WTC11 (cell line): Measurements from ENCODE around the gene SERPINB1. TPM values are rescaled to one million over a fixed set of nuclear protein-coding genes. Genes with fewer than 3 reads are reported as not detected.

Experiments used
- ATAC-seq: fragments of 200-7000 bp; cut with Tn5 transposase; 2 replicates; pipeline ENCODE4 v1.10.0; 2021; ENCODE audit warnings: mild to moderate bottlenecking, moderate library complexity
- CTCF ChIA-PET: fragments of 300-600 bp; sonication (Branson Sonifier 250); formaldehyde crosslinking; loops from one replicate; lab custom pipeline; 2021; ENCODE audit warnings: antibody characterized with exemption; lab: Charles Lee
- POLR2A ChIA-PET: fragments of 350-600 bp; sonication (Branson Sonifier 250); formaldehyde crosslinking; loops from one replicate; lab custom pipeline; 2021; ENCODE audit warnings: antibody characterized with exemption; lab: Charles Lee
- DNase-seq: peaks from one replicate; pipeline ENCODE4 v3.0.0; 2021; ENCODE audit warnings: low spot score
- H3K27ac Mint-ChIP-seq: 2 replicates; pipeline ENCODE4 v1.8.0; 2021; ENCODE audit warnings: mixed read lengths
- H3K27me3 Mint-ChIP-seq: 2 replicates; pipeline ENCODE4 v1.8.0; 2021; ENCODE audit warnings: low read depth, mild to moderate bottlenecking, moderate library complexity, mixed read lengths
- H3K36me3 Mint-ChIP-seq: 2 replicates; pipeline ENCODE4 v1.8.0; 2021; ENCODE audit warnings: mixed read lengths
- H3K4me1 Mint-ChIP-seq: 2 replicates; pipeline ENCODE4 v1.8.0; 2022; ENCODE audit warnings: mixed read lengths
- H3K4me3 Mint-ChIP-seq: 2 replicates; pipeline ENCODE4 v1.8.0; 2021; ENCODE audit warnings: mild to moderate bottlenecking, moderate library complexity, mixed read lengths
- H3K9me3 Mint-ChIP-seq: 2 replicates; pipeline ENCODE4 v1.8.0; 2021; ENCODE audit warnings: mixed read lengths
- CREM ChIP-seq: sonication (generic); formaldehyde crosslinking; IDR thresholded peaks from 2 replicates; pipeline ENCODE4 v1.8.1; 2022; ENCODE audit warnings: mild to moderate bottlenecking, missing genetic modification reagents, moderate library complexity
- EMX1 ChIP-seq: fragments of 250-450 bp; sonication (Bioruptor Pico); IDR thresholded peaks from 2 replicates; pipeline ENCODE4 v1.8.0; 2021; ENCODE audit warnings: mild to moderate bottlenecking
- FOXK1 ChIP-seq: sonication (generic); formaldehyde crosslinking; IDR thresholded peaks from 2 replicates; pipeline ENCODE4 v1.8.0; 2022; ENCODE audit warnings: mild to moderate bottlenecking, moderate library complexity, missing genetic modification reagents
- IRF1 ChIP-seq: sonication (generic); formaldehyde crosslinking; IDR thresholded peaks from 2 replicates; pipeline ENCODE4 v1.8.0; 2023; ENCODE audit warnings: missing genetic modification reagents
- MYBL2 ChIP-seq: sonication (generic); formaldehyde crosslinking; IDR thresholded peaks from 2 replicates; pipeline ENCODE4 v1.8.1; 2023; ENCODE audit warnings: mild to moderate bottlenecking, moderate library complexity, missing genetic modification reagents
- NR1H2 ChIP-seq: sonication (generic); formaldehyde crosslinking; IDR thresholded peaks from 2 replicates; pipeline ENCODE4 v1.9.0; 2021; ENCODE audit warnings: mild to moderate bottlenecking, moderate library complexity, missing genetic modification reagents
- NR2C2 ChIP-seq: sonication (generic); formaldehyde crosslinking; IDR thresholded peaks from 2 replicates; pipeline ENCODE4 v1.8.0; 2022; ENCODE audit warnings: mild to moderate bottlenecking, missing genetic modification reagents
- NR3C1 ChIP-seq: sonication (generic); formaldehyde crosslinking; conservative IDR thresholded peaks from 2 replicates; pipeline ENCODE4 v1.8.1; 2023; ENCODE audit warnings: low read depth, mild to moderate bottlenecking, missing genetic modification reagents
- RORB ChIP-seq: fragments of 250-450 bp; sonication (Bioruptor Pico); IDR thresholded peaks from 2 replicates; pipeline ENCODE4 v1.9.0; 2021; ENCODE audit warnings: mild to moderate bottlenecking
- SMAD3 ChIP-seq: sonication (generic); formaldehyde crosslinking; IDR thresholded peaks from 2 replicates; pipeline ENCODE4 v1.8.0; 2022; ENCODE audit warnings: missing genetic modification reagents, mild to moderate bottlenecking, borderline replicate concordance
- USF1 ChIP-seq: sonication (generic); formaldehyde crosslinking; IDR thresholded peaks from 2 replicates; pipeline ENCODE4 v1.8.0; 2022; ENCODE audit warnings: mild to moderate bottlenecking, missing genetic modification reagents
- ZBTB21 ChIP-seq: sonication (generic); formaldehyde crosslinking; IDR thresholded peaks from 2 replicates; pipeline ENCODE4 v1.8.1; 2023; ENCODE audit warnings: mild to moderate bottlenecking, missing genetic modification reagents, borderline replicate concordance
- ZMAT4 ChIP-seq: fragments of 250-450 bp; sonication (Bioruptor Pico); IDR thresholded peaks from 2 replicates; pipeline ENCODE4 v1.9.0; 2021; ENCODE audit warnings: mild to moderate bottlenecking
- ZNF138 ChIP-seq: sonication (generic); formaldehyde crosslinking; conservative IDR thresholded peaks from 2 replicates; pipeline ENCODE4 v1.8.1; 2022; ENCODE audit warnings: mild to moderate bottlenecking, moderate library complexity, missing genetic modification reagents
- ZNF219 ChIP-seq: sonication (generic); formaldehyde crosslinking; IDR thresholded peaks from 2 replicates; pipeline ENCODE4 v1.8.0; 2023; ENCODE audit warnings: missing genetic modification reagents, mild to moderate bottlenecking, borderline replicate concordance
- ZNF232 ChIP-seq: sonication (generic); formaldehyde crosslinking; IDR thresholded peaks from 2 replicates; pipeline ENCODE4 v1.8.0; 2022; ENCODE audit warnings: mild to moderate bottlenecking, missing genetic modification reagents
- ZNF423 ChIP-seq: fragments of 250-450 bp; sonication (Bioruptor Pico); IDR thresholded peaks from 2 replicates; pipeline ENCODE4 v2.1.2; 2022; ENCODE audit warnings: mild to moderate bottlenecking, moderate library complexity
- ZNF671 ChIP-seq: fragments of 250-450 bp; sonication (Bioruptor Pico); IDR thresholded peaks from 2 replicates; pipeline ENCODE4 v1.8.0; 2021; ENCODE audit warnings: mild to moderate bottlenecking
- total RNA-seq: library from RNA; stranded (reverse); gene quantifications from 3 replicates; pipeline ENCODE4 v1.2.3, GENCODE V29; 2021
- TF ChIP-seq, protein P1 (sequence below): fragments of 250-450 bp; sonication (Bioruptor Pico); IDR thresholded peaks from 2 replicates; pipeline ENCODE4 v1.8.0; 2021; ENCODE audit warnings: mild to moderate bottlenecking
- TF ChIP-seq, protein P2 (sequence below): sonication (generic); formaldehyde crosslinking; IDR thresholded peaks from 2 replicates; pipeline ENCODE4 v1.8.1; 2022; ENCODE audit warnings: low read depth, mild to moderate bottlenecking, moderate library complexity, missing genetic modification reagents, borderline replicate concordance
- TF ChIP-seq, protein P3 (sequence below): sonication (generic); formaldehyde crosslinking; IDR thresholded peaks from 2 replicates; pipeline ENCODE4 v1.8.1; 2022; ENCODE audit warnings: missing genetic modification reagents, borderline replicate concordance
- TF ChIP-seq, protein P4 (sequence below): sonication (generic); formaldehyde crosslinking; IDR thresholded peaks from 2 replicates; pipeline ENCODE4 v1.8.1; 2022; ENCODE audit warnings: low read depth, missing genetic modification reagents, borderline replicate concordance

The SERPINB1 gene
- total RNA-seq, 1 experiment from 2014 or later: 14.8 TPM

GRCh38 chr6:2820415-2820814, 21.2 kb downstream of the SERPINB1 start (continued):
- TF ChIP-seq USF1 (CRISPR knock-in tag): no peak

DNA sequence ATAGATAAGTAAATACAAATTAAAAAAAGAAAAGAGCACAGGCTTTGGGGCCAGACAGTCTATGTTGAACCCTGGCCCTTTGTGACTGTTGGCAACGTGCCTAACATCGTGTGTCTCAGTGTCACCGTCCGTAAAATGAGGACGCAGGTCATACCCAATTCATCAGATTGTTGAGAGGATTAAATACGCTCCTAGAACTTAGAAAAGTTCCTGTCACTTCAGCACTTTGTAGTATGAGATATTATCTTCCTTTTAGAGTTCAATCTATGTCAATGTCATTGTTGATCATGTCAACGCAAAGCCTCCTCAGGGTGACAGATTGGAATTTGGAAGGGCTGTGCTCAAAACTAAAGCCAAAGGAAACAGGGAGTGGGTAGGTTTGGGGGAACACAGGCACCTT, 21.7 kb downstream of the SERPINB1 start:
- Mint-ChIP-seq H3K27me3 (peaks cover 4% of the 10 kb centered on the region; the same call in 1 of the 2 replicates), H3K4me3 (no peak overlapping the region)

DNA sequence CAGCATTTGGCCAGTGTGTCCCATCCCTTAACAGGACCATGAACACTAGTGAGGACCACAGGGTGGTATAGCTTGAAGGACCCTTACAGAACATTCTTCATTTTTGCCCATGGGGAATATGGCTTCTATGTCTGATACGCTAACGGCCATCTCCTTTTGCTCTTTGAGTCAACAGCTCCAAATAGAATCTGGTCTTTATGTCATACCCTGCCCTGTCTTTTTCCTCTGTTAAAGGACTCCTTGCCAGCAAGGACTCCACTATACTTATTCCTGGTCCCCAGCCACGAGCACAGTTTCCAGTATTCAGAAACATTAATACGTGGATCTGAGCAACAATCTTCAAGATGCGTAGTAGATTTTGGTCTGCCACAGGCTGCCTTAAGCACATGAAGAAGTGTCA, 22.5 kb downstream of the SERPINB1 start:
- Mint-ChIP-seq H3K27ac (0 out of 2 replicates have a peak overlapping the region, but pooled peaks have one; percentile 19), H3K36me3 (peaks cover 14% of the 10 kb centered on the region), H3K27me3 (no peaks in the 10 kb centered on the region; the same call in 1 of the 2 replicates), H3K4me3 (no peak overlapping the region), H3K4me1 (no peaks in the 10 kb centered on the region), H3K9me3 (peaks cover 23% of the 10 kb centered on the region)
- POLR2A ChIA-PET: no interaction called here
- DNase-seq (no peak), ATAC-seq (no peak)
- CTCF ChIA-PET: interaction anchor here (0.8 to 1.7 kb wide), 2 partner anchors 28 to 36 kb away, joined by 3 to 11 read pairs; no protein-coding TSS in a partner anchor
- TF ChIP-seq, protein P1, sequence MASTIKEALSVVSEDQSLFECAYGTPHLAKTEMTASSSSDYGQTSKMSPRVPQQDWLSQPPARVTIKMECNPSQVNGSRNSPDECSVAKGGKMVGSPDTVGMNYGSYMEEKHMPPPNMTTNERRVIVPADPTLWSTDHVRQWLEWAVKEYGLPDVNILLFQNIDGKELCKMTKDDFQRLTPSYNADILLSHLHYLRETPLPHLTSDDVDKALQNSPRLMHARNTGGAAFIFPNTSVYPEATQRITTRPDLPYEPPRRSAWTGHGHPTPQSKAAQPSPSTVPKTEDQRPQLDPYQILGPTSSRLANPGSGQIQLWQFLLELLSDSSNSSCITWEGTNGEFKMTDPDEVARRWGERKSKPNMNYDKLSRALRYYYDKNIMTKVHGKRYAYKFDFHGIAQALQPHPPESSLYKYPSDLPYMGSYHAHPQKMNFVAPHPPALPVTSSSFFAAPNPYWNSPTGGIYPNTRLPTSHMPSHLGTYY (CRISPR knock-in tag): no peak
- TF ChIP-seq SMAD3 (CRISPR knock-in tag) (no peak), ZMAT4 (CRISPR knock-in tag) (no peak), MYBL2 (CRISPR knock-in tag) (no peak), ZBTB21 (CRISPR knock-in tag) (no peak), ZNF232 (CRISPR knock-in tag) (no peak), FOXK1 (CRISPR knock-in tag) (no peak)

More for the DNA sequence above, 21.7 kb downstream of the SERPINB1 start:
- no peak for TF ChIP-seq EMX1
- no peak for TF ChIP-seq CREM (CRISPR knock-in tag)
- TF ChIP-seq, protein P2, sequence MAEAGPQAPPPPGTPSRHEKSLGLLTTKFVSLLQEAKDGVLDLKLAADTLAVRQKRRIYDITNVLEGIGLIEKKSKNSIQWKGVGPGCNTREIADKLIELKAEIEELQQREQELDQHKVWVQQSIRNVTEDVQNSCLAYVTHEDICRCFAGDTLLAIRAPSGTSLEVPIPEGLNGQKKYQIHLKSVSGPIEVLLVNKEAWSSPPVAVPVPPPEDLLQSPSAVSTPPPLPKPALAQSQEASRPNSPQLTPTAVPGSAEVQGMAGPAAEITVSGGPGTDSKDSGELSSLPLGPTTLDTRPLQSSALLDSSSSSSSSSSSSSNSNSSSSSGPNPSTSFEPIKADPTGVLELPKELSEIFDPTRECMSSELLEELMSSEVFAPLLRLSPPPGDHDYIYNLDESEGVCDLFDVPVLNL (CRISPR knock-in tag): no peak
- no peak for TF ChIP-seq NR2C2 (CRISPR knock-in tag)
- no peak for TF ChIP-seq NR1H2 (CRISPR knock-in tag)
- no peak for TF ChIP-seq NR3C1 (CRISPR knock-in tag)
- no peak for TF ChIP-seq ZNF423 (CRISPR knock-in tag)
- no peak for TF ChIP-seq ZNF219 (CRISPR knock-in tag)
- TF ChIP-seq ZNF671 (CRISPR knock-in tag): no peak
- no peak for TF ChIP-seq IRF1 (CRISPR knock-in tag)
- TF ChIP-seq RORB (CRISPR knock-in tag): no peak
- TF ChIP-seq, protein P3, sequence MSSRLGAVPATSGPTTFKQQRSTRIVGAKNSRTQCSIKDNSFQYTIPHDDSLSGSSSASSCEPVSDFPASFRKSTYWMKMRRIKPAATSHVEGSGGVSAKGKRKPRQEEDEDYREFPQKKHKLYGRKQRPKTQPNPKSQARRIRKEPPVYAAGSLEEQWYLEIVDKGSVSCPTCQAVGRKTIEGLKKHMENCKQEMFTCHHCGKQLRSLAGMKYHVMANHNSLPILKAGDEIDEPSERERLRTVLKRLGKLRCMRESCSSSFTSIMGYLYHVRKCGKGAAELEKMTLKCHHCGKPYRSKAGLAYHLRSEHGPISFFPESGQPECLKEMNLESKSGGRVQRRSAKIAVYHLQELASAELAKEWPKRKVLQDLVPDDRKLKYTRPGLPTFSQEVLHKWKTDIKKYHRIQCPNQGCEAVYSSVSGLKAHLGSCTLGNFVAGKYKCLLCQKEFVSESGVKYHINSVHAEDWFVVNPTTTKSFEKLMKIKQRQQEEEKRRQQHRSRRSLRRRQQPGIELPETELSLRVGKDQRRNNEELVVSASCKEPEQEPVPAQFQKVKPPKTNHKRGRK (CRISPR knock-in tag): no peak
- TF ChIP-seq, protein P4, sequence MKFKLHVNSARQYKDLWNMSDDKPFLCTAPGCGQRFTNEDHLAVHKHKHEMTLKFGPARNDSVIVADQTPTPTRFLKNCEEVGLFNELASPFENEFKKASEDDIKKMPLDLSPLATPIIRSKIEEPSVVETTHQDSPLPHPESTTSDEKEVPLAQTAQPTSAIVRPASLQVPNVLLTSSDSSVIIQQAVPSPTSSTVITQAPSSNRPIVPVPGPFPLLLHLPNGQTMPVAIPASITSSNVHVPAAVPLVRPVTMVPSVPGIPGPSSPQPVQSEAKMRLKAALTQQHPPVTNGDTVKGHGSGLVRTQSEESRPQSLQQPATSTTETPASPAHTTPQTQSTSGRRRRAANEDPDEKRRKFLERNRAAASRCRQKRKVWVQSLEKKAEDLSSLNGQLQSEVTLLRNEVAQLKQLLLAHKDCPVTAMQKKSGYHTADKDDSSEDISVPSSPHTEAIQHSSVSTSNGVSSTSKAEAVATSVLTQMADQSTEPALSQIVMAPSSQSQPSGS (CRISPR knock-in tag): no peak
- no peak for TF ChIP-seq ZNF138 (CRISPR knock-in tag)
- TF ChIP-seq, all 79 proteins: peak for 0
- Mint-ChIP-seq H3K36me3 (peaks cover 14% of the 10 kb centered on the region), H3K4me1 (no peaks in the 10 kb centered on the region), H3K27ac (no peak overlapping the region), H3K9me3 (peaks cover 23% of the 10 kb centered on the region)
- ATAC-seq (no peak), DNase-seq (no peak)
- POLR2A ChIA-PET: no interaction called here
- CTCF ChIA-PET: no interaction called here
